Bronchial epithelial cell (primary cell): ENCODE measurements around the gene CHD5. TPM values are rescaled to one million over a fixed set of nuclear protein-coding genes. Genes with fewer than 3 reads are reported as not detected.
A peak's percentile ranks its signal among the peaks of the same experiment; 100 is the strongest.

Source experiments
- DNase-seq: peaks from one replicate; pipeline ENCODE4 v3.0.0-alpha.2; 2010; ENCODE audit warnings: low read depth
- FAIRE-seq: peaks from 2 replicates; lab custom pipeline; 2011; peaks lifted over from hg19 to GRCh38; lab: Jason Lieb, UNC
- H3K27me3 ChIP-seq: 2 replicates; pipeline ENCODE4 v1.5.1; 2011; ENCODE audit warnings: low read length; ENCODE audit not compliant: control insufficient read depth, insufficient read depth
- H3K36me3 ChIP-seq: 2 replicates; pipeline ENCODE4 v1.5.1; 2011; ENCODE audit warnings: low read length; ENCODE audit not compliant: control insufficient read depth, insufficient read depth
- H3K4me3 ChIP-seq: 2 replicates; pipeline ENCODE4 v1.5.1; 2011; ENCODE audit warnings: mild to moderate bottlenecking, low read depth, low read length, control low read depth
- CTCF ChIP-seq: IDR thresholded peaks from 2 replicates; pipeline ENCODE4 v1.5.1; 2011; ENCODE audit warnings: mild to moderate bottlenecking, moderate library complexity, low read length, control low read depth, inconsistent platforms; ENCODE audit not compliant: insufficient read depth, severe bottlenecking
- total RNA-seq: library from RNA; depleted of rRNA; stranded (reverse); fragments of >200 nt; gene quantifications from 2 replicates; pipeline ENCODE4 v1.2.1, GENCODE V29; 2014

Gene CHD5
- total RNA-seq, 1 donor from 2014 or later: 0.26 TPM

GRCh38 chr1:6130596-6130995 lies 49.5 kb downstream of the CHD5 start:
- no peaks in the 10 kb centered on the region for H3K36me3 ChIP-seq
- H3K4me3 ChIP-seq: no peak overlapping the region
- no peaks in the 10 kb centered on the region for H3K27me3 ChIP-seq
- DNase-seq (no peak), FAIRE-seq (no peak)
- no peak for TF ChIP-seq CTCF

GRCh38 chr1:6130036-6130435 lies 50.1 kb downstream of the CHD5 start:
- Histone ChIP-seq H3K36me3 (no peaks in the 10 kb centered on the region), H3K4me3 (no peak overlapping the region), H3K27me3 (no peaks in the 10 kb centered on the region)
- FAIRE-seq (no peak), DNase-seq (no peak)
- no peak for TF ChIP-seq CTCF

GRCh38 chr1:6129313-6129712 lies 50.8 kb downstream of the CHD5 start:
- FAIRE-seq (no peak), DNase-seq (no peak)
- H3K4me3 ChIP-seq: no peak overlapping the region
- H3K27me3 ChIP-seq: no peaks in the 10 kb centered on the region
- TF ChIP-seq CTCF: no peak
- H3K36me3 ChIP-seq: no peaks in the 10 kb centered on the region

GRCh38 chr1:6128276-6129081 lies 51.6 kb downstream of the CHD5 start:
- Histone ChIP-seq H3K27me3 (no peaks in the 10 kb centered on the region), H3K4me3 (no peak overlapping the region), H3K36me3 (no peaks in the 10 kb centered on the region)
- FAIRE-seq (no peak), DNase-seq (no peak)
- TF ChIP-seq CTCF: no peak

- FAIRE-seq (no peak), DNase-seq (peak; percentile 43)
- H3K36me3 ChIP-seq: no peaks in the 10 kb centered on the region
- no peak overlapping the region for H3K4me3 ChIP-seq
- H3K27me3 ChIP-seq: no peaks in the 10 kb centered on the region
- TF ChIP-seq CTCF: no peak
Observed at GRCh38 chr1:6127587-6128163, 52.4 kb downstream of the CHD5 start.
